ENCODE results near the gene HBG1. TPM values are rescaled to one million over a fixed set of nuclear protein-coding genes. Genes with fewer than 3 reads are reported as not detected.
"Not testable (repeated sequence)": the region's sequence is repeated elsewhere in the genome, so short reads cannot be mapped to it uniquely, and the experiment has no call there.

The HBG1 gene
- total and polyA plus RNA-seq, 9 donors, result 3.7 TPM; not detected in 8

DNA sequence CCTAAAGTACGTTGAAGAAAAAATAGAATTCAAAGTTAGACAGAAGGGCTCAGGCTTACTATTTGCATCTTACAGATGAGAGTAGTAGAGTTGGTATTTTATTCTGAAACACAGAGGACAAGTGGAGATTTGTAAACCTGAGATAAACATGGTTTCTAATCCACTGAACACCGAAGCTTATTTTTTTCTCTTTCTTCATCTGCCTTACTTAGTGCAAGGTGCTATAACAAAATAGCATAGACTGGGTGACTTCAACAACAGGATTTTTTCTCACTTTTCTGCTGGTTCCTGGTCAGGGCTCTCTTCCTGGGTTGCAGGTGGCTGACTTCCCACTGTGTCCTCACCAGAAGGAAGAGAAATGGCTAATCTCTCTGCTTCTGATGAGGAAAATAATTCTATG lies 2.1 kb upstream of the HBG1 start:
- H3K9me3 ChIP-seq, result no peaks in the 10 kb centered on the region
- DNase-seq, result no peak
- no peaks in the 10 kb centered on the region for H3K36me3 ChIP-seq
- 32 to 84% (median 40%) methylated on average over 2 of the region's 2 CpGs for whole genome bisulfite sequencing, 3 donors
- intact Hi-C loops (cut with DNase I), result no loop called here
- H3K27ac ChIP-seq, result no peak overlapping the region
- TF ChIP-seq EP300 (IDR thresholded peaks at IDR 0.05) (no peak), POLR2A (IDR thresholded peaks at IDR 0.05) (no peak), CTCF (IDR thresholded peaks at IDR 0.05) (no peak)
- H3K4me3 ChIP-seq, result no peak overlapping the region
- H3K4me1 ChIP-seq (ENCODE audit: insufficient read depth), result no peaks in the 10 kb centered on the region
- no peaks in the 10 kb centered on the region for H3K27me3 ChIP-seq

DNA sequence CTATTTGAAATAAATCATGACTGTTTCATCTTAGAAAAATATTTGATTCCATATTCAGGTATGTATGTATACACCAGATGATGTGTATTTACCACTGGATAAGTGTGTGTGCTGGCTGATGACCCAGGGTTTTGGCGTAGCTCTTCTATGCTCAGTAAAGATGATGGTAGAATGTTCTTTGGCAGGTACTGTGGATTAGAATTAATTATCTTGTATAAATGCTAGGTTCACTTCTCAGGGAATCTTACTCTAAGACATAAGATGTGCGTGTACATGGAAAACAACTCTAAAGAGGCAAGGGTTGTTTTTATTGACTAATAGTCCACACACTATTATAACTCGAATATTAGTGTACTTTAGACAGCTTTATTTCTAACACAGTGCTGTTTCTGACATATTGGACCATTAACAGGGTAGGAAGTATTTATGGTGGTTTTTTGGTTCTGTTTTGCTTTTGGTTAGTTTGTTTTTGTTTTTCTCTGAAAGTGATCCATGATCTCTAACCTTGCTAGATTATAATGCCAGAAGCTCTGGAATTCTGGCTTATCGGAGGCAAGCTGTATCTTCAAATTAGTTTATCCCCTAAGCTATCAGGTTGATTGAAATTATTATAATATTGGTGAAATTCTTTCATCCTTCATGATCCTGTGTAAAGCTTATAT lies 1.0 kb upstream of the HBG1 start:
- Histone ChIP-seq H3K27ac (no peak overlapping the region), H3K9me3 (no peaks in the 10 kb centered on the region), H3K4me3 (no peak overlapping the region), H3K4me1 (ENCODE audit: insufficient read depth) (no peaks in the 10 kb centered on the region), H3K27me3 (no peaks in the 10 kb centered on the region), H3K36me3 (no peaks in the 10 kb centered on the region)
- DNase-seq, result no peak
- 81 to 84% (median 81%) methylated on average over 4 of the region's 4 CpGs for WGBS, 3 donors
- intact Hi-C loops (cut with DNase I), result no loop called here
- no peak for TF ChIP-seq CTCF (IDR thresholded peaks at IDR 0.05)
- TF ChIP-seq POLR2A (IDR thresholded peaks at IDR 0.05), result no peak
- no peak for TF ChIP-seq EP300 (IDR thresholded peaks at IDR 0.05)

DNA sequence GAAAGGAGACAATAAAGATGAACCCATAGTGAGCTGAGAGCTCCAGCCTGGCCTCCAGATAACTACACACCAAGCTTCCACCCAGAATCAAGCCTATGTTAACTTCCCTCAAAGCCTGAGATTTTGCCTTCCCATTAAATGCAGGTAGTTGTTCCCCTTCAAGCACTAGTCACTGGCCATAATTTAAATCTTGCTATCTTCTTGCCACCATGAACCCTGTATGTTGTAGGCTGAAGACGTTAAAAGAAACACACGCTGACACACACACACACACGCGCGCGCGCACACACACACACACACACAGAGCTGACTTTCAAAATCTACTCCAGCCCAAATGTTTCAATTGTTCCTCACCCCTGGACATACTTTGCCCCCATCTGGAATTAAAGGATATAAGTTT lies 1.2 kb downstream of the HBG1 start:
- H3K4me1 ChIP-seq (ENCODE audit: insufficient read depth); intact Hi-C loops (cut with DNase I); H3K36me3 ChIP-seq; H3K9me3 ChIP-seq; H3K4me3 ChIP-seq; DNase-seq; H3K27me3 ChIP-seq; H3K27ac ChIP-seq: not testable (repeated sequence)
- WGBS, 3 donors, result 73 to 76% (median 76%) methylated on average over 7 of the region's 7 CpGs

DNA sequence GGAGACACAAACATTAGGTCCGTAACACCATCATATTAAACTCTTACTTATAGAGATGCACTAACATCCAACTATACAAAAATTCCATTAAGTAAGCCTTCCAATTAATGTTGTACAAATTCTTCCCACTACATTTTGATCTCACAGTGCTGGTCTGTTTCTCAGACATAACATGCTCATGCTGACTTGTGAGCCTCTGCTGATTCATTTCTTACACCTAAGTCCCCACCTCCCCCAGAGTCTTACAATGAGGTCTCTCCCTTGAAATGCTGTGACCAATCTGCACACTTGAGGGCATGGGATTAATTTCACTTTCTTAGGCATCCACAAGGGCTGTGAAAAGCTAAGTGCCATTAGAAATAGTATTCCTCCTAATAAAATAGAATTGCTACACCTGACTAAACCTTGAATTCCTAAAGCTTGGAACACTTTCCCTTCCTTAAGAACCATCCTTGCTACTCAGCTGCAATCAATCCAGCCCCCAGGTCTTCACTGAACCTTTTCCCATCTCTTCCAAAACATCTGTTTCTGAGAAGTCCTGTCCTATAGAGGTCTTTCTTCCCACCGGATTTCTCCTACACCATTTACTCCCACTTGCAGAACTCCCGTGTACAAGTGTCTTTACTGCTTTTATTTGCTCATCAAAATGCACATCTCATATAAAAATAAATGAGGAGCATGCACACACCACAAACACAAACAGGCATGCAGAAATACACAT lies 2.0 kb downstream of the HBG1 start:
- no peak for DNase-seq
- TF ChIP-seq CTCF (IDR thresholded peaks at IDR 0.05), result no peak
- no peak for TF ChIP-seq POLR2A (IDR thresholded peaks at IDR 0.05)
- no peak for TF ChIP-seq EP300 (IDR thresholded peaks at IDR 0.05)
- 23 to 33% (median 29%) methylated on average over 3 of the region's 3 CpGs for WGBS, 3 donors

More for the DNA sequence above, 2.0 kb downstream of the HBG1 start:
- H3K9me3 ChIP-seq, result no peaks in the 10 kb centered on the region
- no peaks in the 10 kb centered on the region for H3K4me1 ChIP-seq (ENCODE audit: insufficient read depth)
- no peak overlapping the region for H3K27ac ChIP-seq
- H3K27me3 ChIP-seq, result no peaks in the 10 kb centered on the region
- intact Hi-C loops (cut with DNase I), result no loop called here
- no peak overlapping the region for H3K4me3 ChIP-seq
- H3K36me3 ChIP-seq, result no peaks in the 10 kb centered on the region
